Measurements from ENCODE around the gene CTIF.

Gene CTIF

DNA sequence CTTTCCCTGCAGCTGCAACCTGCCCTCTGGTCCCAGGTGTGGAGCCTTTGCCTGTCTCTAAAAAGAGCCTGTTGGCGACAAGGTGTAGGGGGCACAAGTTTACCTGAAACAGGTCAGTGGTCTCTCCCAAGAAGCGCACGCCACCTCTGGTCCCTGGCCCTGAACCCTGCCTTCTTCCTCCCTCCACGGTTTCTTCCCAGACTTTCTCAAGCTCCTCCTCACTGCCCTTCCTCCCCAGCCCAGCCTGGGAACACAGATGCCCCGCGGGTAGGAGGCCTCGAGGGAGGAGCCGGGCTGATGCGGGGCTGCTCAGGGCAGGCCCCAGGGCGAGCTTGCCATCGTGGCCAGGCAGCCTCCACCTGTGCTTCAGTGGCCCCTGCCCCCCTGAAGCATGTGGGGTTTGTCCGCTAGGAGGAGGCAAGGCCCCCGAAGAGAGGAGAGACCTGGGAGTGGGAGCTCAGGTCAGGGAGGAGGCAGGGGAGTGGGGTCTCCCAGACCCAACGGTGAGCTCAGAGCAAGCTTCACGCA, 322.4 kb downstream of the CTIF start:
- Histone ChIP-seq H3K27me3 (ENCODE audit: control insufficient read depth, insufficient read depth, low read length) (no peaks in the 10 kb centered on the region), H3K9me3 (ENCODE audit: control insufficient read depth, insufficient read depth, low read length) (no peaks in the 10 kb centered on the region), H3K4me1 (ENCODE audit: control insufficient read depth, insufficient read depth, low read length) (peaks cover 12% of the 10 kb centered on the region), H3K27ac (ENCODE audit: low read length) (no peak overlapping the region), H3K36me3 (ENCODE audit: control insufficient read depth, insufficient read depth, low read length) (no peaks in the 10 kb centered on the region), H3K4me3 (ENCODE audit: low read length) (no peak overlapping the region)
- no peak for DNase-seq (ENCODE audit: low read depth, low spot score)
- no CpG with 5 or more reads among the region's 15 CpGs for WGBS (ENCODE audit: insufficient coverage, insufficient read length)

GRCh38 chr18:48862132-48862531, 323.3 kb downstream of the CTIF start:
- no peaks in the 10 kb centered on the region for H3K9me3 ChIP-seq (ENCODE audit: control insufficient read depth, insufficient read depth, low read length)
- DNase-seq (ENCODE audit: low read depth, low spot score): no peak
- H3K36me3 ChIP-seq (ENCODE audit: control insufficient read depth, insufficient read depth, low read length): no peaks in the 10 kb centered on the region
- WGBS (ENCODE audit: insufficient coverage, insufficient read length): no CpG with 5 or more reads among the region's 16 CpGs
- H3K27ac ChIP-seq (ENCODE audit: low read length): no peak overlapping the region
- no peaks in the 10 kb centered on the region for H3K27me3 ChIP-seq (ENCODE audit: control insufficient read depth, insufficient read depth, low read length)
- peaks cover 12% of the 10 kb centered on the region for H3K4me1 ChIP-seq (ENCODE audit: control insufficient read depth, insufficient read depth, low read length)
- no peak overlapping the region for H3K4me3 ChIP-seq (ENCODE audit: low read length)

DNA sequence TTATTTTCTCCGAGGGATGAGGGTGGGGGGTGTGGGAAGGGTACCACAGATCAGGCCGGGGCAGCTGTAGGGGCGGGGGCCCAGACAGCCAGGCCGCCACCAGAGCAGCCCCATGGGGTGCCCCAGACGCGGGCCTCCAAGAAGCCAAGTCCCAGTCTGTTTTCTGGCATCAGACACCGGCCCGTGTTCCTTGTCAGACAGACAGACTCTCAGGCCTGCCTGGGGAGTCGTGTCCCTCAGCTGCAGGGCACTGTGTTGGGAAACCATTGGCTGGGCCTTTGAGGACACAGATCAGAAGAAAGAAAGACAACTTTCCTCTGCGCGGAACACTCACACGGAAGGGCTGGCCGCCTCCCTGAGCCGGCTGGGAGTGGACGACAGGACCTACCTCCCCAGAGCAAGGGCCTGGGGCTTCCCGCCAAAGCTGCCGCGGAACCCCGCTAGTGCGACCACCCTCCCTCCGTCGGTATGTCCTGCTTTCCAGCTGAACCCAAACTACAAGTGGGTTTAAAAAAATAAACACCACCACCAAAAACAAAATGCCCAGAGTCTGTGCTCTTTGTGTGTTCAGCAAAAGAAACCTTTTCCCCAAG, 323.9 kb downstream of the CTIF start:
- H3K9me3 ChIP-seq (ENCODE audit: control insufficient read depth, insufficient read depth, low read length): no peaks in the 10 kb centered on the region
- WGBS (ENCODE audit: insufficient coverage, insufficient read length): no CpG with 5 or more reads among the region's 22 CpGs

GRCh38 chr18:48863432-48864065, 324.7 kb downstream of the CTIF start:
- no peak overlapping the region for H3K27ac ChIP-seq (ENCODE audit: low read length)
- no peaks in the 10 kb centered on the region for H3K36me3 ChIP-seq (ENCODE audit: control insufficient read depth, insufficient read depth, low read length)
- WGBS (ENCODE audit: insufficient coverage, insufficient read length): no CpG with 5 or more reads among the region's 8 CpGs
- no peaks in the 10 kb centered on the region for H3K27me3 ChIP-seq (ENCODE audit: control insufficient read depth, insufficient read depth, low read length)
- no peaks in the 10 kb centered on the region for H3K9me3 ChIP-seq (ENCODE audit: control insufficient read depth, insufficient read depth, low read length)
- no peak for DNase-seq (ENCODE audit: low read depth, low spot score)
- H3K4me1 ChIP-seq (ENCODE audit: control insufficient read depth, insufficient read depth, low read length): peaks cover 12% of the 10 kb centered on the region
- H3K4me3 ChIP-seq (ENCODE audit: low read length): no peak overlapping the region

More for the DNA sequence above, 323.9 kb downstream of the CTIF start:
- DNase-seq (ENCODE audit: low read depth, low spot score): no peak
- H3K27ac ChIP-seq (ENCODE audit: low read length): no peak overlapping the region
- H3K4me1 ChIP-seq (ENCODE audit: control insufficient read depth, insufficient read depth, low read length): peaks cover 12% of the 10 kb centered on the region
- H3K36me3 ChIP-seq (ENCODE audit: control insufficient read depth, insufficient read depth, low read length): no peaks in the 10 kb centered on the region
- no peaks in the 10 kb centered on the region for H3K27me3 ChIP-seq (ENCODE audit: control insufficient read depth, insufficient read depth, low read length)
- no peak overlapping the region for H3K4me3 ChIP-seq (ENCODE audit: low read length)

DNA sequence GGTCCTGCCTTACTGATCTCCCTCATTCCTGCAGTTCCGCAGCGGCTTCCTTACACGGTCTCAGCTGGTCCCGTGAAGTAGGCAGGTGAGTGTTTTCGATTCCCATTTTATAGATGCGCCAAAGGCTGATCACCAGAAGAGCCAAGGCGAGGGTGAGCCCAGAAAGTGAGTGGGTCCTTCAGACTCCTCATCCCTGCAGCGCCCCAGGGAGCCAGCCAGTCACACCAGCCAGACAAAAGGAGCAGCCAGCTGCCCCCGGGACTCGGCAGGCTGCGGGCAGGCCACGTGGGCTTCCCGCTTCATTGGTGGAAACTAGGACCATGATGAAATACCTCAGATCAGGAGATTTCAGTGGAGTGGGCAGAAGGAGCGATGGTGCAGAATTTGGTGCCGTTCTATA, 326.0 kb downstream of the CTIF start:
- H3K9me3 ChIP-seq (ENCODE audit: control insufficient read depth, insufficient read depth, low read length): no peaks in the 10 kb centered on the region
- no peaks in the 10 kb centered on the region for H3K36me3 ChIP-seq (ENCODE audit: control insufficient read depth, insufficient read depth, low read length)
- H3K27me3 ChIP-seq (ENCODE audit: control insufficient read depth, insufficient read depth, low read length): no peaks in the 10 kb centered on the region
- no peak for DNase-seq (ENCODE audit: low read depth, low spot score)
- no peak overlapping the region for H3K4me3 ChIP-seq (ENCODE audit: low read length)
- WGBS (ENCODE audit: insufficient coverage, insufficient read length): no CpG with 5 or more reads among the region's 15 CpGs
- no peak overlapping the region for H3K27ac ChIP-seq (ENCODE audit: low read length)
- H3K4me1 ChIP-seq (ENCODE audit: control insufficient read depth, insufficient read depth, low read length): peaks cover 7% of the 10 kb centered on the region

- WGBS (ENCODE audit: insufficient coverage, insufficient read length): no CpG with 5 or more reads among the region's 7 CpGs
- no peak overlapping the region for H3K27ac ChIP-seq (ENCODE audit: low read length)
- DNase-seq (ENCODE audit: low read depth, low spot score): no peak
- H3K36me3 ChIP-seq (ENCODE audit: control insufficient read depth, insufficient read depth, low read length): no peaks in the 10 kb centered on the region
- no peak overlapping the region for H3K4me3 ChIP-seq (ENCODE audit: low read length)
- no peaks in the 10 kb centered on the region for H3K27me3 ChIP-seq (ENCODE audit: control insufficient read depth, insufficient read depth, low read length)
- no peaks in the 10 kb centered on the region for H3K9me3 ChIP-seq (ENCODE audit: control insufficient read depth, insufficient read depth, low read length)
- peaks cover under 1% of the 10 kb centered on the region; the same call in 1 of the 2 replicates for H3K4me1 ChIP-seq (ENCODE audit: control insufficient read depth, insufficient read depth, low read length)
Measured at GRCh38 chr18:48866028-48866733, 327.4 kb downstream of the CTIF start.

DNA sequence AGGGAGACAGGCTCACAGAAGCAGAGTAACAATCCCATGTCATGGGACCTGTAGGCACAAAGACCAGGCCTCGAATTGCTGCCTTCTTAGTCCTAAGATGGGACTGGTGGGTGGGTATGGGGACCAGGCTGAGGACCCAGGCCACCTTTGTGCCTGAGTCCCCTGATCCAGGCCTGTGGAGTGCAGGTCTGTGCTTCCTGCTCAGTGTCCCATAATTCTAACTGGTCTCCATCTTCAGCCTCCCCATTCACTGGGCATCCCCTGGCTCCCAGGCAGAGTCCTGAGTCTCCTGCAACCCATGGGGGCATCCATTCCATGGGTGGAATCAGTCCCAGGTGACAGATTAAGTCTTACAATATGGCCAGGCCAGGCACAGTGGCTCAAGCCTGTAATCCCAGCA, 328.0 kb downstream of the CTIF start:
- no peaks in the 10 kb centered on the region for H3K9me3 ChIP-seq (ENCODE audit: control insufficient read depth, insufficient read depth, low read length)
- no peak overlapping the region for H3K4me3 ChIP-seq (ENCODE audit: low read length)
- H3K27me3 ChIP-seq (ENCODE audit: control insufficient read depth, insufficient read depth, low read length): no peaks in the 10 kb centered on the region
- no CpG with 5 or more reads among the region's 1 CpG for WGBS (ENCODE audit: insufficient coverage, insufficient read length)
- no peak overlapping the region for H3K27ac ChIP-seq (ENCODE audit: low read length)
- DNase-seq (ENCODE audit: low read depth, low spot score): no peak
- H3K36me3 ChIP-seq (ENCODE audit: control insufficient read depth, insufficient read depth, low read length): no peaks in the 10 kb centered on the region
- H3K4me1 ChIP-seq (ENCODE audit: control insufficient read depth, insufficient read depth, low read length): no peaks in the 10 kb centered on the region

DNA sequence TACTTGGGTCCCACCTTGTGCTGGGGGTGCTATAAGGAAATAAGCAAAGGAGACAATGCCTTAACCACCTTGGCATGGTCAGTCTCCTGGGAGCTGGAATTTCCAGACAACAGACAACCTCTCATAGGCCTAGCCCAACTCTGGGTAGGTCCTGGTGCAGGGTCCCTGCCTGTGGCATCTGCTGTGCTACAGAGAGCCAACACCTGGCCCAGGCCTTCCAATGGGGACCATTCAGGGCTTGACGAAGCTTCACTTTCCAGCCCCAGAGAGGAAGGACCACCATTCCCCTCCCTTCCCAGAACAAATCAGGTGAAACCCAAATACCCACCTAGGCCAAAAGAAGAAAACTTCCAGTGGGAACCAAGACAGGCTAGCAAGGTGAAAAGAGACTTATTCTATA, 329.1 kb downstream of the CTIF start:
- no peaks in the 10 kb centered on the region for H3K36me3 ChIP-seq (ENCODE audit: control insufficient read depth, insufficient read depth, low read length)
- H3K27ac ChIP-seq (ENCODE audit: low read length): no peak overlapping the region
- no peaks in the 10 kb centered on the region for H3K9me3 ChIP-seq (ENCODE audit: control insufficient read depth, insufficient read depth, low read length)
- no peaks in the 10 kb centered on the region for H3K4me1 ChIP-seq (ENCODE audit: control insufficient read depth, insufficient read depth, low read length)
- H3K4me3 ChIP-seq (ENCODE audit: low read length): no peak overlapping the region
- no peak for DNase-seq (ENCODE audit: low read depth, low spot score)
- H3K27me3 ChIP-seq (ENCODE audit: control insufficient read depth, insufficient read depth, low read length): no peaks in the 10 kb centered on the region
- WGBS (ENCODE audit: insufficient coverage, insufficient read length): no CpG with 5 or more reads among the region's 1 CpG

DNA sequence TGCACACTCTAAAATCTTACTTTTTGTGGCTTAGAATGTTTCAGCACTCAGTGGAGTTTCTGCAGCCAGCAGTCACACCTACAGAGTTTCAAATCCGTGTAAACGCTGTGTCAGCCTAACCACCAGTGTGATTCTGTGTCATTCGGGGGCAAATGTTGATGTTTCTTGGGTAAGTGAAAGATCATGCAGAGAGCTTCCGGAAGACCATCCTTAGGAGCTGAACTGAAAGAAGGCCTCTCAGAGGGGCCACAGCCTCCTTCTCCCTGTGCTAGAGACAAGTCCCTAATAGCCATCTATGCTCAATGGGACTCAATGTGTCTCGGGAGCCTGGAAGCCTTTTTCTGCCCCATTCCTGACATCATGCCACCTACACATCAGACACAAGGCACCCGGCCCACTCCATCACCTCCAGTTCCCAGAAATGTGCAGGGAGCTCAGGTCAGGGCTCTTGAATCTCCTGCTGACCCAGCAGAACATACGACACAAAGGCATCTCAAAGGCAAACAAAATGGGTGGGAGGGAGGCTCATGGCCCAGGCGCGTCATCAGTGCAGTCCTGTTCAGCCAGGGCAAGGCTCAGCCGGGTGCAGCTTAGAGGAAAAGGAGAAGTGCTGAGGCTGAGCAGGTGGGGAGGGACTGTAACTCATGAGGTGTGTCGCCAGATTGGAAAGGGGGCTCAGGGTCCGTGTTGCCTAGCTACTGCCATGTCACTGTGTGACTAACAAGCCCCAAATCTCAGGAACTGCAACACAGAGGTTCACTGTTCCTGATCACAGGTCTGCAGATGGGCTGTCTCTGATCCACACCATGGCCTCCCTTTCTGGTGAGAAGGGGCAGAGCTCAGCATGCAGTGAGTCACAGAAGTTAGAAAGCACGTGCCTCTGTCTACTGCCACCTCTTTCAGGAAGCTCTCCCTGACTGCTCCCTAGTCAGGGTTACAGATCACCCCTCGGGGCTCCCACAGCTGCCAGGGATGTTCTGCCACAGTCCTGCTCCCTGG, 329.9 kb downstream of the CTIF start:
- DNase-seq (ENCODE audit: low read depth, low spot score): no peak
- H3K36me3 ChIP-seq (ENCODE audit: control insufficient read depth, insufficient read depth, low read length): no peaks in the 10 kb centered on the region
- WGBS (ENCODE audit: insufficient coverage, insufficient read length): no CpG with 5 or more reads among the region's 14 CpGs
- no peaks in the 10 kb centered on the region for H3K9me3 ChIP-seq (ENCODE audit: control insufficient read depth, insufficient read depth, low read length)
- no peak overlapping the region for H3K4me3 ChIP-seq (ENCODE audit: low read length)
- no peaks in the 10 kb centered on the region for H3K4me1 ChIP-seq (ENCODE audit: control insufficient read depth, insufficient read depth, low read length)
- H3K27me3 ChIP-seq (ENCODE audit: control insufficient read depth, insufficient read depth, low read length): no peaks in the 10 kb centered on the region
- H3K27ac ChIP-seq (ENCODE audit: low read length): no peak overlapping the region

DNA sequence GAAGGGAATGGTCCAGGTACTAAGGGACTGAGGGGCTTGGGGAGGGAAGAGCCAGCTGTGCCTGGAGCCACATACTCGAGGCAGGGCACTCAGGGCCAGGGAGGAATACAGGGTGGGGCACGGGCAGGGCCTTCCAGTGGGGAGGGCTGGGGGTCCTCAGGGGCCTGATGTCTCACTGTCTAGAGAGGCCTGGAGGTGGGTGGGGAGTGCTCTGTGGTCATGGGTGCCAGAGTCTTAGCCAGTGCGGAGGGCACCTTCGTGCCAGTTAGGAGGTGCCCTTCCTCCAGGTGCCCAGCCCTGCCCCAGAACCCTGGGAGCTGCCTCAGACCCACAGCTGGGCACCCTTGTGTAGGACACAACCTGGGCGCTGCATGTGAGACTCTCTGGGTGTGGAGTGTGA, 330.8 kb downstream of the CTIF start:
- Histone ChIP-seq H3K4me3 (ENCODE audit: low read length) (no peak overlapping the region), H3K27ac (ENCODE audit: low read length) (no peak overlapping the region), H3K27me3 (ENCODE audit: control insufficient read depth, insufficient read depth, low read length) (no peaks in the 10 kb centered on the region), H3K4me1 (ENCODE audit: control insufficient read depth, insufficient read depth, low read length) (no peaks in the 10 kb centered on the region), H3K36me3 (ENCODE audit: control insufficient read depth, insufficient read depth, low read length) (no peaks in the 10 kb centered on the region), H3K9me3 (ENCODE audit: control insufficient read depth, insufficient read depth, low read length) (no peaks in the 10 kb centered on the region)
- WGBS (ENCODE audit: insufficient coverage, insufficient read length): no CpG with 5 or more reads among the region's 5 CpGs
- DNase-seq (ENCODE audit: low read depth, low spot score): no peak

All from iPS DF 6.9 (cell line).